Measurements from ENCODE around the gene COPS6.
A peak's percentile ranks its signal among the peaks of the same experiment; 100 is the strongest.
"Not testable (repeated sequence)": the region's sequence is repeated elsewhere in the genome, so short reads cannot be mapped to it uniquely, and the experiment has no call there.

Gene COPS6

DNA sequence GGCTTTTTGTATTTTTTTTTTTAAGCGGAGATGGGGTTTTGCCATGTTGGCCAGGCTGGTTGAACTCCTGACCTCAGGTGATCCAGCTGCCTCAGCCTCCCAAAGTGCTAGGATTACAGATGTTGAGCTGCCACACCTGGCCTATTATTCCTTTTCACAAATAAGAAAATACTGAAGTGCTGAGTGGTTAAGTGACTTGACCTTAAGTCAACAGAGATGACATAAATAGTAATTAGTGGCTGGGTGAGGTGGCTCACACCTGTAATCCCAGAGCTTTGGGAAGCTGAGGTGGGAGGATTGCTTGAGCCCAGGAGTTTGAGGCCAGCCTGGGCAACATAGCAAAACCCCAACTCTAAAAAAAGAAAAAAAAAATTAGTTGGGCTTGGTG is 41.4 kb downstream of the COPS6 start:
- ChIA-PET POLR2A (interaction anchor here (0.6 to 3.7 kb wide), 6 partner anchors 12 to 136 kb away, joined by 3 to 31 read pairs (median 4); partner anchors contain the start of genes AP4M1, LAMTOR4 and MCM7), CTCF (interaction anchor here (0.6 to 8.7 kb wide), 22 partner anchors 9 to 290 kb away, joined by 3 to 119 read pairs (median 4); no protein-coding TSS in a partner anchor)
- H3K9me3 ChIP-seq (ENCODE audit: control insufficient read depth, insufficient read depth, low read depth, low read length); H3K4me1 ChIP-seq (ENCODE audit: control insufficient read depth, insufficient read depth, low read length); H3K27ac ChIP-seq (ENCODE audit: extremely low read depth, low read depth, low read length); H3K36me3 ChIP-seq (ENCODE audit: control insufficient read depth in 2 of 2, insufficient read depth in 1 of 2, low read length in 2 of 2); H3K4me3 ChIP-seq (ENCODE audit: low read depth, low read length): not testable (repeated sequence)
- peak; percentile 83 for TF ChIP-seq SP7 (tag by site-specific recombination; IDR thresholded peaks at IDR 0.05)
- 0 out of 2 replicates have a peak, but pooled peaks have one; percentile 11 for TF ChIP-seq KLF1 (tag by site-specific recombination; IDR thresholded peaks at IDR 0.05)
- 0 out of 2 replicates have a peak, but pooled peaks have one; percentile 20 for TF ChIP-seq ZSCAN23 (tag by site-specific recombination; IDR thresholded peaks at IDR 0.05)
- TF ChIP-seq, protein P1, sequence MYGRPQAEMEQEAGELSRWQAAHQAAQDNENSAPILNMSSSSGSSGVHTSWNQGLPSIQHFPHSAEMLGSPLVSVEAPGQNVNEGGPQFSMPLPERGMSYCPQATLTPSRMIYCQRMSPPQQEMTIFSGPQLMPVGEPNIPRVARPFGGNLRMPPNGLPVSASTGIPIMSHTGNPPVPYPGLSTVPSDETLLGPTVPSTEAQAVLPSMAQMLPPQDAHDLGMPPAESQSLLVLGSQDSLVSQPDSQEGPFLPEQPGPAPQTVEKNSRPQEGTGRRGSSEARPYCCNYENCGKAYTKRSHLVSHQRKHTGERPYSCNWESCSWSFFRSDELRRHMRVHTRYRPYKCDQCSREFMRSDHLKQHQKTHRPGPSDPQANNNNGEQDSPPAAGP (tag by site-specific recombination; IDR thresholded peaks at IDR 0.05): peak; percentile 46; the same call in 1 of the 2 replicates

DNA sequence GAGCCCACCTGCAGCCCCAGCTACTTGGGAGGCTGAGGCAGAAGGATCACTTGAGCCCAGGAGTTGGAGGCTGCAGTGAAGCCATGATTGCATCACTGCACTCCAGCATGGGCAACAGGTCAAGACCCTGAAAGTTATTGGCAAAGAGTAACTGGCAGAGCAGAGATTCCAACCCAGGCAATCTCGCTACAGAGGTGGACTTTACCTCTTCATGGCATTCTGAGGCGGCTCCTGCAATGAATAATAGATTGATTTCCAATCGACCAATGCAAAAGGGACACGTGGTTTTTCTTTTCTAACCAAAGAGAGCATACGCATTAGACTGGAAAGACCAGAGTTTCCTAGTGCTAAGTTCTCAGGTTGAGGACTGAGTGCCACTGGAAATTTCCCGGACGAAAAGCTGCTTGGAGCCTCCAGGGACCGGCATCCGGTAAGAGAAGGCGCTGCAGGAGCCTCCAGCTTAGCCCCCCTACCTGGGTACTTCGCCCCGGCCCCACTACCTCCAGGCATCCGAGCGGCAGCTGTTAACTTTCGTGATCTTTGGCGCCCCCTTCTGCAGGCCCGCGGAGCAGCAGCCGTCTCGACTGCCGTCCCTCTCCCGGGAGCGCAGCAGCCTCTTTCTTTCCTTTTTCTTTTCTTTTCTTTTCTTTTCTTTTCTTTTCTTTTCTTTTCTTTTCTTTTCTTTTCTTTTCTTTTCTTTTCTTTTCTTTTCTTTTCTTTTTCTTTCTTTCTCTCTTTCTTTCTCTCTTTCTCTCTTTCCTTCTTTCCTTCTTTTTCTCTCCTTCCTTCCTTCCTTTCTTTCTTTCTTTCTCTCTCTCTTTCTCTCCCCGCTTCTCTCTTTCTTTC is 42.1 kb downstream of the COPS6 start:
- POLR2A ChIA-PET: interaction anchor here (0.6 to 3.7 kb wide), 5 partner anchors 12 to 136 kb away, joined by 3 to 31 read pairs (median 4); partner anchors contain the start of genes AP4M1, LAMTOR4 and MCM7
- TF ChIP-seq ZNF501 (tag by site-specific recombination; IDR thresholded peaks at IDR 0.05) (no peak), ZFP69B (tag by site-specific recombination; IDR thresholded peaks at IDR 0.05) (peak; percentile 53), ZBTB8A (tag by site-specific recombination; IDR thresholded peaks at IDR 0.05) (peak; percentile 29; the same call in 1 of the 2 replicates), ZNF19 (tag by site-specific recombination; IDR thresholded peaks at IDR 0.05; ENCODE audit: low read depth) (no peak), ZXDB (tag by site-specific recombination; IDR thresholded peaks at IDR 0.05) (peak; percentile 5; the same call in 1 of the 2 replicates), ZNF366 (tag by site-specific recombination; conservative IDR thresholded peaks at IDR 0.05) (peak; percentile 99), ZNF248 (tag by site-specific recombination; IDR thresholded peaks at IDR 0.05) (no peak), ZNF624 (tag by site-specific recombination; IDR thresholded peaks at IDR 0.05) (no peak), ZNF654 (tag by site-specific recombination; IDR thresholded peaks at IDR 0.05; ENCODE audit: low read depth) (peak; percentile 90), ZNF146 (tag by site-specific recombination; IDR thresholded peaks at IDR 0.05) (no peak), ZNF433 (tag by site-specific recombination; IDR thresholded peaks at IDR 0.05; ENCODE audit: low read depth) (no peak), ZBTB17 (tag by site-specific recombination; IDR thresholded peaks at IDR 0.05) (peak; percentile 27; the same call in 1 of the 2 replicates), HOXA7 (CRISPR knock-in tag; IDR thresholded peaks at IDR 0.05; ENCODE audit: borderline replicate concordance) (no peak), SCRT1 (tag by site-specific recombination; IDR thresholded peaks at IDR 0.05; ENCODE audit: borderline replicate concordance) (peak; percentile 93), SCRT2 (tag by site-specific recombination; IDR thresholded peaks at IDR 0.05) (peak; percentile 98), GLIS2 (tag by site-specific recombination; IDR thresholded peaks at IDR 0.05) (peak; percentile 84), SALL2 (tag by site-specific recombination; IDR thresholded peaks at IDR 0.05; ENCODE audit: borderline replicate concordance) (no peak), ZNF610 (tag by site-specific recombination; IDR thresholded peaks at IDR 0.05; ENCODE audit: borderline replicate concordance) (peak; percentile 64; the same call in 1 of the 2 replicates)
- TF ChIP-seq, protein P2, sequence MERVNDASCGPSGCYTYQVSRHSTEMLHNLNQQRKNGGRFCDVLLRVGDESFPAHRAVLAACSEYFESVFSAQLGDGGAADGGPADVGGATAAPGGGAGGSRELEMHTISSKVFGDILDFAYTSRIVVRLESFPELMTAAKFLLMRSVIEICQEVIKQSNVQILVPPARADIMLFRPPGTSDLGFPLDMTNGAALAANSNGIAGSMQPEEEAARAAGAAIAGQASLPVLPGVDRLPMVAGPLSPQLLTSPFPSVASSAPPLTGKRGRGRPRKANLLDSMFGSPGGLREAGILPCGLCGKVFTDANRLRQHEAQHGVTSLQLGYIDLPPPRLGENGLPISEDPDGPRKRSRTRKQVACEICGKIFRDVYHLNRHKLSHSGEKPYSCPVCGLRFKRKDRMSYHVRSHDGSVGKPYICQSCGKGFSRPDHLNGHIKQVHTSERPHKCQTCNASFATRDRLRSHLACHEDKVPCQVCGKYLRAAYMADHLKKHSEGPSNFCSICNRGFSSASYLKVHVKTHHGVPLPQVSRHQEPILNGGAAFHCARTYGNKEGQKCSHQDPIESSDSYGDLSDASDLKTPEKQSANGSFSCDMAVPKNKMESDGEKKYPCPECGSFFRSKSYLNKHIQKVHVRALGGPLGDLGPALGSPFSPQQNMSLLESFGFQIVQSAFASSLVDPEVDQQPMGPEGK (tag by site-specific recombination; IDR thresholded peaks at IDR 0.05): peak; percentile 88
- TF ChIP-seq, protein P3, sequence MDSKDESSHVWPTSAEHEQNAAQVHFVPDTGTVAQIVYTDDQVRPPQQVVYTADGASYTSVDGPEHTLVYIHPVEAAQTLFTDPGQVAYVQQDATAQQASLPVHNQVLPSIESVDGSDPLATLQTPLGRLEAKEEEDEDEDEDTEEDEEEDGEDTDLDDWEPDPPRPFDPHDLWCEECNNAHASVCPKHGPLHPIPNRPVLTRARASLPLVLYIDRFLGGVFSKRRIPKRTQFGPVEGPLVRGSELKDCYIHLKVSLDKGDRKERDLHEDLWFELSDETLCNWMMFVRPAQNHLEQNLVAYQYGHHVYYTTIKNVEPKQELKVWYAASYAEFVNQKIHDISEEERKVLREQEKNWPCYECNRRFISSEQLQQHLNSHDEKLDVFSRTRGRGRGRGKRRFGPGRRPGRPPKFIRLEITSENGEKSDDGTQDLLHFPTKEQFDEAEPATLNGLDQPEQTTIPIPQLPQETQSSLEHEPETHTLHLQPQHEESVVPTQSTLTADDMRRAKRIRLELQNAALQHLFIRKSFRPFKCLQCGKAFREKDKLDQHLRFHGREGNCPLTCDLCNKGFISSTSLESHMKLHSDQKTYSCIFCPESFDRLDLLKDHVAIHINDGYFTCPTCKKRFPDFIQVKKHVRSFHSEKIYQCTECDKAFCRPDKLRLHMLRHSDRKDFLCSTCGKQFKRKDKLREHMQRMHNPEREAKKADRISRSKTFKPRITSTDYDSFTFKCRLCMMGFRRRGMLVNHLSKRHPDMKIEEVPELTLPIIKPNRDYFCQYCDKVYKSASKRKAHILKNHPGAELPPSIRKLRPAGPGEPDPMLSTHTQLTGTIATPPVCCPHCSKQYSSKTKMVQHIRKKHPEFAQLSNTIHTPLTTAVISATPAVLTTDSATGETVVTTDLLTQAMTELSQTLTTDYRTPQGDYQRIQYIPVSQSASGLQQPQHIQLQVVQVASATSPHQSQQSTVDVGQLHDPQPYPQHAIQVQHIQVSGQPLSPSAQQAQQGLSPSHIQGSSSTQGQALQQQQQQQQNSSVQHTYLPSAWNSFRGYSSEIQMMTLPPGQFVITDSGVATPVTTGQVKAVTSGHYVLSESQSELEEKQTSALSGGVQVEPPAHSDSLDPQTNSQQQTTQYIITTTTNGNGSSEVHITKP (tag by site-specific recombination; IDR thresholded peaks at IDR 0.05): peak; percentile 17; the same call in 1 of the 2 replicates
- TF ChIP-seq, protein P4, sequence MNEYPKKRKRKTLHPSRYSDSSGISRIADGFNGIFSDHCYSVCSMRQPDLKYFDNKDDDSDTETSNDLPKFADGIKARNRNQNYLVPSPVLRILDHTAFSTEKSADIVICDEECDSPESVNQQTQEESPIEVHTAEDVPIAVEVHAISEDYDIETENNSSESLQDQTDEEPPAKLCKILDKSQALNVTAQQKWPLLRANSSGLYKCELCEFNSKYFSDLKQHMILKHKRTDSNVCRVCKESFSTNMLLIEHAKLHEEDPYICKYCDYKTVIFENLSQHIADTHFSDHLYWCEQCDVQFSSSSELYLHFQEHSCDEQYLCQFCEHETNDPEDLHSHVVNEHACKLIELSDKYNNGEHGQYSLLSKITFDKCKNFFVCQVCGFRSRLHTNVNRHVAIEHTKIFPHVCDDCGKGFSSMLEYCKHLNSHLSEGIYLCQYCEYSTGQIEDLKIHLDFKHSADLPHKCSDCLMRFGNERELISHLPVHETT (tag by site-specific recombination; IDR thresholded peaks at IDR 0.05): peak; percentile 27; the same call in 1 of the 2 replicates

More for the DNA sequence above, 42.1 kb downstream of the COPS6 start:
- H3K4me3 ChIP-seq (ENCODE audit: low read depth, low read length): no peak overlapping the region
- H3K27ac ChIP-seq (ENCODE audit: extremely low read depth, low read depth, low read length): no peak overlapping the region
- CTCF ChIA-PET: interaction anchor here (0.5 to 8.7 kb wide), 26 partner anchors 9 to 277 kb away, joined by 3 to 119 read pairs (median 4); no protein-coding TSS in a partner anchor
- H3K9me3 ChIP-seq (ENCODE audit: control insufficient read depth, insufficient read depth, low read depth, low read length): no peaks in the 10 kb centered on the region
- H3K36me3 ChIP-seq (ENCODE audit: control insufficient read depth in 2 of 2, insufficient read depth in 1 of 2, low read length in 2 of 2): no peaks in the 10 kb centered on the region
- no peaks in the 10 kb centered on the region; the same call in 1 of the 2 replicates for H3K4me1 ChIP-seq (ENCODE audit: control insufficient read depth, insufficient read depth, low read length)

All from HEK293 (cell line).